Measurements from ENCODE around the gene ERBB4.

- TF ChIP-seq CTCF (IDR thresholded peaks at IDR 0.05) (no peak), POLR2A (IDR thresholded peaks at IDR 0.05) (no peak)
These were observed 523.0 kb downstream of the ERBB4 start for GRCh38 chr2:212015588-212015987.

Data from ovary (tissue), 3 donors.